ENCODE measurements around the gene ADAMTS16.

Gene ADAMTS16

DNA sequence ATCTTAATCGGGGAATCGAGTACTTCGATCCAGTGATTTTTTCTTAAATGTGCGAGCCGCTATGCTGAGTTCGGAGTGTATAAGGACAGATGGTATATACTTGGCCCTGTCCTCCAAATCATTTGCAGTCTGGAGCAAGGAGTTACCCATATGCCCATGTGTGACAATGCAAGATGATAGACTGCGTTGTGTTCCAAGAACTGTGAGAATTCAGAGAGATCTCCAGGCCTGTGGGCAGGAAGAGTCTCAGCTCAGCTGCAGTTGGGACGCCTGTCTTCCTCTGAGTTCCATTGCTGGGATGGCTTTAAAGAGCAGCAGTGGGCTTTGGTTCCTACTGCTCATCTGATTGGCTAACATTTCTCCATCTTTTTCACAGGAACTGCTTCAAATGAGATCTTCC is 106.6 kb downstream of the ADAMTS16 start:
- no peak for DNase-seq

DNA sequence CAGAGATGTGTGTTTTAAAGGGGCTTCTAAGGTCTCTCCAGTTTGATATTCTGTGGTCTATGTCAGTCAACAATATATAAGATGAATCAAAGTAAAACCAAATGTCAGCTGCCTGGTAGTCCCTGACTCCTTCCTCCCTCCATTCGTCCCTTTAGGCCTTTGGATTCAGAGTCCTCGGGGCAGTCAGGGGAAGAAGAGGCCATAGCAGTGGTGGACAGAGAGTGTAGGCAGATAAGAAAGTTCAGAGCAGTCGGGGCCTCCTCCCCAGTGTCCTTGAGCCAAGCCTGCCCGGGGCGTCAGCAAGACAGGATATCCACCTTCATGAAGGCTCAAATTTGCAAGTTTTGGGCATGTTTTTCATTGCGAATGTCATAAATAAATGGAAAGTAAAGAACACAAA is 110.6 kb downstream of the ADAMTS16 start:
- DNase-seq = no peak

DNA sequence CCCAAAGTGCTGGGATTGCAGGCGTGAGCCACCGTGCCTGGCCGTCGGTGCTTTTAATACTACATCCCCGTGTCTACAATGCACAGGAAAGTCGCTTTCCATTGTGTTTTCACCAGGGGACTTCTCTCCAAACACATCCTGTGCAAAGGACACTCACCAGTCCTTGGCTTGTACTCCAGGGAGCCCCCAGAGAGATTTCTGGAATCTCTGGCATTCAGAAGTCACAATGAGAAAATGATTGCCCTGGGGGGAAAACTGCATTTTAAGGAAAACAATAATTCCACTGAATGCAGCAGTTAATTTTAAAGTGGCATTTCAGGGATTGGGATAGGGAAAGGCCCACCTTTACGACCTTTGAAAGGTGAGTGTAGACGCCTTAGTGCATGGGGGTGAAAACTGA is 112.0 kb downstream of the ADAMTS16 start:
- DNase-seq = no peak

DNA sequence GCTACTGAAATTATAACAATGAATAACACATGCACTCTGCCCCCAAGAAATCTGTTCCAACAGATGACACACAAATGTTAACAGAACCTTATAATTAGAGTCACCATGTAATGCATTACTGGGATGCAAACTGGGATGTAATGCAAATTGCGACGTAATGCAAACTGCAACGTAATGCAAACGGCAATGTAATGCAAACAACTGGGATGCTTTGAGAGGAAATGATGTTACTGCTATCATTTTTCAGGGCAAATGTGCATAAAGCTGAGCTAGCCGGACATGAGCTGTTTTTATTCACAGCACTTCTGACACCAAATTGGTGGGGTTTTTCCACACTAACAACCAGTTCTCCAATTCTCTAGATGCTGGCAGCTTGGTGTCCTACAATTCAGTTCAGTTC is 117.2 kb downstream of the ADAMTS16 start:
- DNase-seq = no peak

GRCh38 chr5:5258564-5258963 is 118.4 kb downstream of the ADAMTS16 start:
- DNase-seq = no peak

- no peak for DNase-seq
Observed at GRCh38 chr5:5264727-5265126, 124.6 kb downstream of the ADAMTS16 start.

GRCh38 chr5:5266297-5266696 is 126.2 kb downstream of the ADAMTS16 start:
- DNase-seq = no peak

DNA sequence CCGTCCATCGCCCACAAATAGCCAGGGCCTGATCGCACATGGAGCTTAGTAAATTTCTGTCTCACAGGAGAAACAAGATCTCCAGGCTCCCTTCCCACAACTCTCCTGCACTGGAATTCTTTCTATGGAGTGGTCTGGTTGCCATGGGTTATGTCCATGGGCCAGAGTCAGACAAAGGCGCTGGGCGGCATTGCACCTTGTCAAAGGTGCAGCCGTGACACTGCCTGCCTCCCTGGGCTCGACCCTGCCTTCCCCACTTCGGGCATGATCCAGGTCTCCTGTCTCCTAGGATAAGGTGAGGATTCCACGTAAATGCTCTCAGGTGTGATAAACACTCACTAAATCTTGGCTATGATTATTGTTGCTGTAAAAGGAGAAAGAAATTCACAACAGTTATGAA is 130.0 kb downstream of the ADAMTS16 start:
- DNase-seq = no peak

DNA sequence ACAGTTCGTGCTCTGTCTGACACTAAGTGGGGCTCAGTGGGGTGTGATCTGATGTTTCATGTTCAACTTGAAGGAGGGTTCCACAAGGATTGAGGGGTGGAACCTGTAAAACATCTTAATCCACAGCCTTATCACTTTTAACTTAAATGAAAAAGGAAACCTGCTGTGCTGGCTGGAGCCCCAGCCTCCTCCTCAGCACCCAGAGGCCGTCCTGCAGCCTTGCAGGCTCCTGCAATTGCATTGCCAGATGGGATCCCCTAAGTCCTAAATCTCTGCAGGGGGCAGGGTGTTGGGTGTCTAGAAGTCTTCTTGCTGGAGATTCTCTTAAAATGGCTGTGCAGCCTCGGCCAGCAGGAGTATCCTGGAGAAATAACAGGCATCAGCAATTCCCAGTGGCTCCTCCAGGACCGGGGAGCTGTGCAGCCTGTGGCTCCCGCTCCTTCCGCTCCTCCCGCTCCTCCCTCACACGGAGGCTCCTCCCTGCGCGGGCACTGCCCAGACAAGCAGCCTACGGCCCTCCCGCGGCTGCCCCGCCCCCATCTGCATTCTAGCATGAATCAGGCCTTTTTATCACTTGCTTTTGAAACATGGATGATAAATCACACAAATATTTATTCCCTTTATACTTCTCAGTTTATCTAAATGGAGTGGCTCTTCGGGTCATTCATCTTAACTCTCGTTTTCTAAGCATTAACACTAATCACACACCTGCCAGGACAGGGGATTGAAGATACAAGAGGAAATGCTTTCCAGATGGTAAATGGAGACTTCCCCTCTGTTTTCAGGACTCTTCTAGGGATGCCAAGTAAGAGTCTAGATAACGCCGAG is 131.0 kb downstream of the ADAMTS16 start:
- DNase-seq = no peak

GRCh38 chr5:5271786-5272321 is 131.7 kb downstream of the ADAMTS16 start:
- no peak for DNase-seq

GRCh38 chr5:5273398-5273797 is 133.3 kb downstream of the ADAMTS16 start:
- DNase-seq = no peak

- DNase-seq = no peak
Observed at GRCh38 chr5:5273976-5274375, 133.8 kb downstream of the ADAMTS16 start.

GRCh38 chr5:5275211-5275610 is 135.1 kb downstream of the ADAMTS16 start:
- DNase-seq = no peak

DNA sequence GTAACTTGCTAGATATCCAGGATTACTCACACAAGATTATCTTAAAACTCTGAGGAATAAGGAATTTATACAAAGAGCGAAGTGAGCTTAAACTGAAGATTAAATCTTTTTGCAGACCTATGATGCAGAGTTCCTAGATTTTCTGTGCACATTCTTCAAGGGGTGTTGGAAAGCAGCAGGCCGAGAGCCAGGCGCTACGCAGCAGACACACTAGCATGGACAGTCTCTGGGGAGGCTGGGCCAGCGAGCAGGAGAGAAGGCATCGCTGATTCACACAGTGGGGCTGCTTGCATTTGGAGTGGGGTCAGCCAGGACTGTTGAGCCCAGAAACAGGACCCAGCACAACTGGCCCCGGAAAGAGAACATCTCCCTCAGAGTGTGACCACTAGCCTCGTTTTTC is 136.3 kb downstream of the ADAMTS16 start:
- no peak for DNase-seq

GRCh38 chr5:5276951-5277517 is 136.9 kb downstream of the ADAMTS16 start:
- no peak for DNase-seq

DNA sequence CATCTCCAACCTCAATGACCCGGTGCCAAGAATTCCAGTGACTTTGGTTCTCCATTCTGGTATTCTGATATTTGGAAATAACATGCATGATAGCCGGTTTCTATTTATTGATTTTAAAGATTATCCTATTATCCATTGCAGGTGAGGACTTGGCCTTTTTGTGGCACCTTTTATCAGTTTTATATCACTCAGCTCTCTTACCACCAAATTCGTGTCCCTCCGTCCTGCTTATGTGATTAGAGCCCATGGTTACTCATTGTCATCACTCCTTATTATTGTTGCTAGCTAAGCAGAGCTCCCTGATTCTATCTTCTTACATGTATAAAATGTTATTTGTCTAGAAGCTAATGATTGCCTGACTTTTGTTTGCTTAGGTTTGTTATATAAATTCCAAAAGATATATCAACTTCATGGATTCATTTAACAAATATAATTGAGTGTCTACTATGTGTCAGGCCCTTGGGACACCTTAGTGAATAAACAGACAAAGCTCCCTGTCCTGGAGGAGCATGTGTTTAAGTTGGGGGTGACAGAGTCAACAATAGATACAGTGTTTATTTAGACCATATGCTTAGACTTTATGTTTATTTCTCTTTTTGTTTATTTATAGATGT is 138.2 kb downstream of the ADAMTS16 start:
- no peak for DNase-seq

- no peak for DNase-seq
Observed at GRCh38 chr5:5278815-5279381, 138.8 kb downstream of the ADAMTS16 start.

DNA sequence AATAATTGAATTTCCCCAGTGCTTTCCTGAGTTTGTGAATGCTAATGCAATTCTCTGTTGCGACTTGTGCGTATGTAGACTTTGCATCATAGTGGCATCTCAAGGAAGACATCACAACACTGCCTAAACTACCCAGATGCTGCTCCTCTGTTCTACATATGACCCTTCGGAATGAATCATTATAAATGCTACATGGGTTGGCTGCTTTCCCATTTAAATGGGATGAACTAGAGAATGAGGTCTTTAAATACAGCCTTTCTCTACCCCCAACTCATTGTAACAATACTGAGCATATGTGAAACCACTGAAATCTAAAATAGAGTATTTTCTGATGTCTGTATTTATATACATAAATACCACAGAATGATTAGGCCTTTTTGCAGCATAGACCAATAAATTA is 145.8 kb downstream of the ADAMTS16 start:
- no peak for DNase-seq

DNA sequence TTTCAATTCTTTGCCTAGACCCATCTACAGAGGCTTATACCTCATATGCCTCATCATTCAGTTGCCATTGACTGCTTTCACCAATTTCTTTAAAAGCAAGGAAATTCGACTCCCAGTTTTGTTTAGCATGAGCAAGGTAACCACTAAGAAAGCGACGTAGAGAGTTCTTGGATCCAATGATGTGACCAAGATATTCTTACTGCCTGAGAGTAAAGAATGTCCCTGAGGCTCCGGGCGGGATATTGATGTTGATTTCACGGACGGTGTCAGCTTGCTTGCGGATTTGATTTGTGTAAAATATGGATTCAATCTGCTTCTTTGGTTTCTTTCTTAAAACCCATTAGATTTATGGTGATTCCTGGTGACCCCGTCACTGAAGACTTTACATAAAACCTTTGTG is 147.3 kb downstream of the ADAMTS16 start:
- DNase-seq = no peak

DNA sequence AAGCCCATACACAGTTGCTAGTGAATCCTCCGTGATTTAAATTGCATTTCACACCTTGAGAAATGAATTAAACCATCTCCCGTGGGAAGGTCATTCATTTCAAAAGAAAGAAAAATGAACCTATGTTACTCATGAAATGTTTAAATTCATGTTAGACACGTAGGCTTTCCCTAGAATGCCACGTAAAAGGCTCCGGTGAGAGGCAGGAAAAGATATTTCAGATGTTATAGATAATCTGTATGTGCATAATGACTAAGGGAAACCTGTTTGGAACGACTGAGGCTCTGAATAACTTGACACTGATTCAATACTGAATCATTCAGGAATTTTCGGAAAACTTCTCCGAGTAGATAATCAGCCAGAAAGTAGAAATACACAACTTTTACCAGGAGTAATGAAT is 148.1 kb downstream of the ADAMTS16 start:
- DNase-seq = no peak

DNA sequence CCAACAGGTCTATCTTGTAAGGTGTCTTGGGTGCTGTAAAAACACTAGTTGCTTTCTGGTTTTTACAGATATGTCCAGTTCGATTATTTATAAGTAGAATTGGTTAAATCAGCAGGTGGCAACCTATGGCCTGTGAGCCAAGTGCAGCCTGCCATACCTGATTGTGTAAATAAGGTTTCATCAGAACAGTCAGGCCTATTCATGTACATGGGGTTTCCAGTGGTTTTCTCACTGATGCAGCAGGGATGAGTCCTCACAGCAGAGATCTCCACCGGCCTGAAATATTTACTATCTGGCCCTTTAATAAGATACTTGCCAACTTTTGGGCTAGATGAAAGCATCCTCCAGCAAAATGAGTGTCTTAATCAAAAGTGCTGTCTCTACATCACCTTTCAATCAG is 149.4 kb downstream of the ADAMTS16 start:
- DNase-seq = no peak

DNA sequence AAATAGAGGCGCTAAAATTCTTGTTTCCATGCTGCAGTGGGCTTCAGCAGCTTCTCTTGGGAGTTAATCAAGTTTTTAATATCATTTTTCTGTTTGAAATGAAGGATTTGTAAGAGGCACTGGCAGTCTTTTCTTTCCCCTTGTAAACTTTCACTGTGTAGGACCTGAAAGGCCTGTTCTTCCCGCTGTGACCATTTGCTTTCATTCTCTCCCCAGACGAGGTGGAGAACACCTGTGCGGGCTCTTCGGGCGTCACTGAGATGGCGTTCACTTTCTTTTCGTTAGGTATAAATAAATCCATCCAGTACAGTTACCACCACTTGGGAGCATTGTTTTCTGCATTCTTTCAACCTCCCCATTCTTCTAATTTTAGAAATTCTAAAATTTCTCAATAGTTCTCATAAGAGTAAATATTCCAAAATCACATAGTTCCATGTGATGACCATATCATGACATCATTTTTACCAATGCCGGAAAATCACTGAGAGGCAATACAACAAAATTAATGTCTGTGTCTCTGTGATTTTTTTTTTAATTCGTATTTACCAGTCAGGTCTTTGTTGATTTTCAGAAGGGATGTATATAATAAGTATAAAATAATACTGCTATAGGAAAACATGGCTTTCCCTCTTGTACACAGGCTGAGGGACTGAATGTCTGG is 150.7 kb downstream of the ADAMTS16 start:
- no peak for DNase-seq

DNA sequence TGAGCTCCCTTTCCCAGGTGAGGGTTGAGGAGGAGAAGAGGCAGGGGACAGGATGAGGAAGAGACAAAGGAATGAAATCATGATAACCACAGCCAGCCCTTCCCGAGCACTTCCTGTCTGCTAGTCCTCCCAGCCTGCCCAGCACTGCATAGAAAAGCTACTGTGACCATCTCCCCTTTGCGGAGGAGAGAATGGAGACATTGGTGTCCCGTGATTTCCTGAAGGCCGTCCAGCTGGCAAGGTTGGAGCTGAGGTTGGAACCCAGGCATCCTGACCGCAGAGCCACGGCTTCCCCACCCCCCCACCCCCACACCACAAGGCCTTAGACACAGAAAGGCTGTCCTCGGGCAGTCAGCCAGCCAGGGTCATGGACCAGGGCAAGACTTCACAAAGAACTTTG is 151.2 kb downstream of the ADAMTS16 start:
- no peak for DNase-seq
